SK-N-SH (cell line): ENCODE measurements around the gene BDKRB2. TPM values are rescaled to one million over a fixed set of nuclear protein-coding genes. Genes with fewer than 3 reads are reported as not detected.

ENCODE experiments used
- CTCF ChIA-PET: fragments of 300-600, 350-600 bp; formaldehyde crosslinking; extraction: SDS; loops from one replicate; lab custom pipeline; 2021; lab: Yijun Ruan, JAX
- POLR2A ChIA-PET: fragments of 350-600 bp; sonication (Branson Sonifier 250); formaldehyde crosslinking; extraction: SDS; loops from one replicate; lab custom pipeline; 2020; ENCODE audit warnings: antibody characterized with exemption, inconsistent platforms; lab: Yijun Ruan, JAX
- DNase-seq: peaks from one replicate; pipeline ENCODE4 v3.0.0; 2012
- H2AFZ ChIP-seq: fragments of 200-600 bp; sonication (generic); 2 replicates; pipeline ENCODE4 v1.8.1; 2016; ENCODE audit warnings: antibody characterized with exemption, mild to moderate bottlenecking, low read depth
- H3F3A ChIP-seq: fragments of 200-600 bp; sonication (generic); replicated peaks from 2 replicates; pipeline ENCODE3; 2016; ENCODE audit warnings: antibody characterized with exemption, mild to moderate bottlenecking; ENCODE audit not compliant: insufficient read depth
- H3K27ac ChIP-seq, 2 experiments: fragments of 200-500 bp in 1 of 2; fragments of 200-600 bp in 1 of 2; sonication (Bioruptor generic) in 1 of 2; sonication (generic), shearing (Covaris generic) in 1 of 2; 2 replicates each; pipeline versions ENCODE4 v1.5.1 to v1.6.1; 2014 to 2016; ENCODE audit warnings: low read depth in 2 of 2, inconsistent platforms in 1 of 2, low read length in 1 of 2, mild to moderate bottlenecking in 1 of 2, mixed read lengths in 1 of 2
- H3K27me3 ChIP-seq: fragments of 200-600 bp; sonication (generic), shearing (Covaris generic); 2 replicates; pipeline ENCODE4 v1.6.1; 2016; ENCODE audit warnings: mixed run types; ENCODE audit not compliant: insufficient read depth
- H3K36me3 ChIP-seq, 2 experiments: fragments of 200-500 bp in 1 of 2; fragments of 200-600 bp in 1 of 2; sonication (Bioruptor generic) in 1 of 2; sonication (generic) in 1 of 2; replicated peaks in 1 of 2; 2 replicates each; pipeline versions ENCODE3 to v1.5.1; 2014 to 2016; ENCODE audit warnings: low read length in 1 of 2, mild to moderate bottlenecking in 1 of 2; ENCODE audit not compliant: insufficient read depth in 2 of 2, control insufficient read depth in 1 of 2
- H3K4me1 ChIP-seq, 2 experiments: fragments of 200-500 bp in 1 of 2; fragments of 200-600 bp in 1 of 2; sonication (Bioruptor generic) in 1 of 2; sonication (generic), shearing (Covaris generic) in 1 of 2; 2 replicates each; pipeline versions ENCODE4 v1.5.1 to v1.6.1; 2014 to 2016; ENCODE audit warnings: low read depth in 1 of 2, low read length in 1 of 2, mixed run types in 1 of 2; ENCODE audit not compliant: insufficient read depth in 2 of 2, control insufficient read depth in 1 of 2
- H3K4me2 ChIP-seq: fragments of 200-600 bp; sonication (generic), shearing (Covaris generic); 2 replicates; pipeline ENCODE4 v1.6.1; 2017; ENCODE audit warnings: mixed run types
- H3K4me3 ChIP-seq, 2 experiments: fragments of 200-500 bp in 1 of 2; fragments of 200-600 bp in 1 of 2; sonication (Bioruptor generic) in 1 of 2; sonication (generic), shearing (Covaris generic) in 1 of 2; 2 replicates each; pipeline versions ENCODE4 v1.5.1 to v1.8.1; 2014 to 2016; ENCODE audit warnings: low read depth in 2 of 2, inconsistent platforms in 1 of 2, low read length in 1 of 2, mild to moderate bottlenecking in 1 of 2, mixed read lengths in 1 of 2, moderate library complexity in 1 of 2
- H3K79me2 ChIP-seq: fragments of 200-600 bp; sonication (generic); 2 replicates; pipeline ENCODE4 v1.8.1; 2017; ENCODE audit warnings: mild to moderate bottlenecking; ENCODE audit not compliant: insufficient read depth
- H3K9ac ChIP-seq: fragments of 200-600 bp; sonication (generic); 2 replicates; pipeline ENCODE4 v1.6.1; 2017; ENCODE audit warnings: mixed run types
- H3K9me2 ChIP-seq: fragments of 200-600 bp; sonication (generic); 2 replicates; pipeline ENCODE4 v1.6.1; 2017; ENCODE audit warnings: mixed run types
- H3K9me3 ChIP-seq: fragments of 200-600 bp; sonication (generic); 2 replicates; pipeline ENCODE4 v1.6.1; 2017; ENCODE audit warnings: mixed run types, mild to moderate bottlenecking, moderate library complexity
- H4K20me1 ChIP-seq: fragments of 200-600 bp; sonication (generic); 2 replicates; pipeline ENCODE4 v1.6.1; 2017; ENCODE audit warnings: mild to moderate bottlenecking, mixed run types; ENCODE audit not compliant: insufficient read depth
- CHD2 ChIP-seq: fragments of 150-350 bp; IDR thresholded peaks from 2 replicates; pipeline ENCODE4 v1.6.1; 2018; ENCODE audit warnings: low read length; ENCODE audit not compliant: partially characterized antibody
- EP300 ChIP-seq, 2 experiments: IDR thresholded peaks; 2 replicates each; pipeline versions ENCODE4 v1.4.0 to v1.6.1; 2012; ENCODE audit warnings: borderline replicate concordance in 1 of 2, low read depth in 1 of 2, low read length in 1 of 2
- FOSL2 ChIP-seq: IDR thresholded peaks from 2 replicates; pipeline ENCODE4 v1.4.0; 2012; ENCODE audit warnings: low read depth, mild to moderate bottlenecking, moderate library complexity, borderline replicate concordance
- FOXJ3 ChIP-seq: sonication (generic); formaldehyde crosslinking; IDR thresholded peaks from 2 replicates; pipeline ENCODE4 v1.5.1; 2020; ENCODE audit warnings: mild to moderate bottlenecking, missing genetic modification reagents
- GATA2 ChIP-seq: sonication (generic); formaldehyde crosslinking; IDR thresholded peaks from 2 replicates; pipeline ENCODE4 v1.5.0; 2020; ENCODE audit warnings: mild to moderate bottlenecking, missing genetic modification reagents
- MAX ChIP-seq: IDR thresholded peaks from 2 replicates; pipeline ENCODE4 v1.4.0; 2012; ENCODE audit warnings: low read depth
- NRF1 ChIP-seq: IDR thresholded peaks from 2 replicates; pipeline ENCODE4 v1.6.1; 2012; ENCODE audit warnings: low read depth, mild to moderate bottlenecking, low read length
- RCOR1 ChIP-seq: fragments of 150-350 bp; IDR thresholded peaks from 2 replicates; pipeline ENCODE4 v1.6.1; 2017; ENCODE audit warnings: antibody characterized with exemption, low read length
- RXRA ChIP-seq: IDR thresholded peaks from 2 replicates; pipeline ENCODE4 v1.4.0; 2012; ENCODE audit warnings: low read depth, mild to moderate bottlenecking, borderline replicate concordance
- SMC3 ChIP-seq: IDR thresholded peaks from 2 replicates; pipeline ENCODE4 v1.6.1; 2012; ENCODE audit warnings: low read depth, low read length, improper control_type of control experiment
- TAF1 ChIP-seq: IDR thresholded peaks from 2 replicates; pipeline ENCODE4 v1.6.1; 2012; ENCODE audit warnings: low read depth, mild to moderate bottlenecking, low read length, moderate library complexity, borderline replicate concordance
- TEAD4 ChIP-seq: IDR thresholded peaks from 2 replicates; pipeline ENCODE4 v1.4.0; 2012; ENCODE audit warnings: mild to moderate bottlenecking, borderline replicate concordance; ENCODE audit not compliant: insufficient read depth
- USF1 ChIP-seq: IDR thresholded peaks from 2 replicates; pipeline ENCODE4 v1.4.0; 2012; ENCODE audit warnings: low read depth, borderline replicate concordance
- YY1 ChIP-seq: IDR thresholded peaks from 2 replicates; pipeline ENCODE4 v1.4.0; 2012; ENCODE audit warnings: low read depth, mild to moderate bottlenecking
- WGBS: methylation state at CpG from one replicate; pipeline ENCODE4 v1.1.6; 2017; ENCODE audit warnings: low lambda C conversion rate; 5-methylcytosine and 5-hydroxymethylcytosine counted together
- polyA plus RNA-seq, 3 experiments: library from polyadenylated mRNA; depleted of rRNA; stranded (reverse); fragments of >200 nt; gene quantifications; 2 replicates each; pipeline ENCODE4 v1.2.3, GENCODE V29; 2012
- TF ChIP-seq, protein P1 (sequence below): fragments of 150-350 bp; IDR thresholded peaks from 2 replicates; pipeline ENCODE4 v1.6.1; 2017; ENCODE audit warnings: antibody characterized with exemption, low read length, low read depth, borderline replicate concordance
- TF ChIP-seq, protein P2 (sequence below): IDR thresholded peaks from 2 replicates; pipeline ENCODE4 v1.4.0; 2012; ENCODE audit warnings: low read depth, borderline replicate concordance
- TF ChIP-seq, protein P3 (sequence below): fragments of 150-350 bp; IDR thresholded peaks from 2 replicates; pipeline ENCODE4 v1.6.1; 2016; ENCODE audit warnings: mild to moderate bottlenecking, low read depth, low read length

The BDKRB2 gene
- polyA plus RNA-seq, 1 of the 3 experiments (the other 2 are of a cell fraction), result 4.8 TPM

DNA sequence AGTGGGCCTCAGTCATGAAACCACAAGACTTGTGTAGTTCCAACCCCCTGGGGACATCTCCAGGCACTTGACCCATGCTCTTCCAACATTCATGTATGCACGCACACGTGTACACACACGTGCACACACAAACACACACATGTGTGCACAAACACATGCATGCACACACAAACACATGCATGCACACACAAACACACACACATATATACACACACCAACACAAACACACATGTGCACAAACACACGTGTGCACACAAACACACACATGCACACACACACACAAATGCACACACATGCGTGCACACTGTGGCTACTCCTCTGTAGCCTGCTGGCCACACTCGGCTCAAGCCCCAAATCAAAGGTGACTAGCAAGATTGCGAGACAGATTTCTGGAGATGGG, 22.8 kb downstream of the BDKRB2 start:
- no peaks in the 10 kb centered on the region for H3K4me1 ChIP-seq
- no peak overlapping the region for H3K9ac ChIP-seq
- H3K9me2 ChIP-seq, result no peaks in the 10 kb centered on the region
- H3K4me2 ChIP-seq, result no peak overlapping the region
- POLR2A ChIA-PET, result no interaction called here
- DNase-seq, result no peak
- H3F3A ChIP-seq, result no peaks in the 10 kb centered on the region
- H3K4me3 ChIP-seq, result no peak overlapping the region
- no peaks in the 10 kb centered on the region for H3K27me3 ChIP-seq
- no peaks in the 10 kb centered on the region for H4K20me1 ChIP-seq
- CTCF ChIA-PET, result no interaction called here
- no peaks in the 10 kb centered on the region for H3K9me3 ChIP-seq
- 78% methylated on average over 6 of the region's 7 CpGs for WGBS
- no peaks in the 10 kb centered on the region for H3K79me2 ChIP-seq
- no peak overlapping the region for H3K27ac ChIP-seq
- no peak for TF ChIP-seq TAF1
- no peak for TF ChIP-seq TEAD4
- no peak for TF ChIP-seq CHD2
- no peak overlapping the region for H2AFZ ChIP-seq
- H3K36me3 ChIP-seq, result no peaks in the 10 kb centered on the region

- WGBS, result 98% methylated on average over 6 of the region's 6 CpGs
- Histone ChIP-seq H3K9me2 (no peaks in the 10 kb centered on the region), H3K79me2 (no peaks in the 10 kb centered on the region), H3K4me3 (no peak overlapping the region), H3K36me3 (no peaks in the 10 kb centered on the region), H3K9me3 (no peaks in the 10 kb centered on the region), H4K20me1 (no peaks in the 10 kb centered on the region), H3K9ac (no peak overlapping the region), H3K4me1 (no peaks in the 10 kb centered on the region), H2AFZ (no peak overlapping the region), H3K4me2 (no peak overlapping the region), H3K27me3 (no peaks in the 10 kb centered on the region), H3K27ac (no peak overlapping the region), H3F3A (no peaks in the 10 kb centered on the region)
- POLR2A ChIA-PET, result no interaction called here
- CTCF ChIA-PET, result no interaction called here
- TF ChIP-seq FOSL2, result no peak
- TF ChIP-seq RCOR1, result no peak
- no peak for TF ChIP-seq EP300 (IDR thresholded peaks at IDR 0.05; ENCODE audit: borderline replicate concordance in 1 of 2, low read depth in 1 of 2, low read length in 1 of 2)
- no peak for TF ChIP-seq SMC3
- TF ChIP-seq GATA2 (CRISPR knock-in tag), result no peak
- TF ChIP-seq YY1, result no peak
- TF ChIP-seq MAX, result no peak
- TF ChIP-seq USF1, result no peak
- TF ChIP-seq RXRA, result no peak
- no peak for DNase-seq
Observed at GRCh38 chr14:96229315-96229714, 24.7 kb downstream of the BDKRB2 start.

DNA sequence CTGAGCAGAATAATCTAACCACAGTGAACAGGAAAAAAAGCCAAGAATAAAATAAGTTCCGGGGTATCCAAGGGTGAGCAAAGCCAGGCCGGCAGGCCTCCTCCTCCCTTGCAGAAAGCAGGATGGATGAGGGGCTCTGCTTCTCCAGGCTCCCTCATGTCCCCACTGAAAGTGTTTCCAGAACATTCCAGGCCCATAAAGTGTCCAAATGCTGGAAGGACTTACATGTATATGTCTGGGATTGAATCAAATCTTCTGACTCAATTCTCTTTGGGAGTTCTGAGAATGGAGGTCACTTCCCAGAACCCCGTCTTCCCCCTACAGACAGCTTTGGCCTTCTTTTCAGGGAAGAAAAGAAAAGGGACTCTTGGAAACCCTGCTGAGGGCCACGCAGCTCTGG, 26.4 kb downstream of the BDKRB2 start:
- DNase-seq, result no peak
- Histone ChIP-seq H2AFZ (no peak overlapping the region), H3K9me2 (no peaks in the 10 kb centered on the region), H4K20me1 (no peaks in the 10 kb centered on the region), H3F3A (no peaks in the 10 kb centered on the region), H3K4me1 (no peaks in the 10 kb centered on the region), H3K27ac (no peak overlapping the region), H3K27me3 (no peaks in the 10 kb centered on the region), H3K4me2 (no peak overlapping the region), H3K9ac (no peak overlapping the region), H3K79me2 (no peaks in the 10 kb centered on the region), H3K4me3 (no peak overlapping the region), H3K36me3 (no peaks in the 10 kb centered on the region), H3K9me3 (no peaks in the 10 kb centered on the region)
- WGBS, result 94% methylated on average over 4 of the region's 4 CpGs
- ChIA-PET CTCF (interaction anchor here (1.1 to 1.3 kb wide), 2 partner anchors 10 to 27 kb away, joined by 3 read pairs; no protein-coding TSS in a partner anchor), POLR2A (no interaction called here)
- TF ChIP-seq FOXJ3 (CRISPR knock-in tag) (no peak), FOSL2 (no peak), TAF1 (no peak), NRF1 (no peak), RXRA (no peak), SMC3 (no peak), EP300 (IDR thresholded peaks at IDR 0.05; ENCODE audit: borderline replicate concordance in 1 of 2, low read depth in 1 of 2, low read length in 1 of 2) (no peak), CHD2 (no peak)
- TF ChIP-seq, protein P1, sequence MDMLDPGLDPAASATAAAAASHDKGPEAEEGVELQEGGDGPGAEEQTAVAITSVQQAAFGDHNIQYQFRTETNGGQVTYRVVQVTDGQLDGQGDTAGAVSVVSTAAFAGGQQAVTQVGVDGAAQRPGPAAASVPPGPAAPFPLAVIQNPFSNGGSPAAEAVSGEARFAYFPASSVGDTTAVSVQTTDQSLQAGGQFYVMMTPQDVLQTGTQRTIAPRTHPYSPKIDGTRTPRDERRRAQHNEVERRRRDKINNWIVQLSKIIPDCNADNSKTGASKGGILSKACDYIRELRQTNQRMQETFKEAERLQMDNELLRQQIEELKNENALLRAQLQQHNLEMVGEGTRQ, result no peak
- TF ChIP-seq, protein P2, sequence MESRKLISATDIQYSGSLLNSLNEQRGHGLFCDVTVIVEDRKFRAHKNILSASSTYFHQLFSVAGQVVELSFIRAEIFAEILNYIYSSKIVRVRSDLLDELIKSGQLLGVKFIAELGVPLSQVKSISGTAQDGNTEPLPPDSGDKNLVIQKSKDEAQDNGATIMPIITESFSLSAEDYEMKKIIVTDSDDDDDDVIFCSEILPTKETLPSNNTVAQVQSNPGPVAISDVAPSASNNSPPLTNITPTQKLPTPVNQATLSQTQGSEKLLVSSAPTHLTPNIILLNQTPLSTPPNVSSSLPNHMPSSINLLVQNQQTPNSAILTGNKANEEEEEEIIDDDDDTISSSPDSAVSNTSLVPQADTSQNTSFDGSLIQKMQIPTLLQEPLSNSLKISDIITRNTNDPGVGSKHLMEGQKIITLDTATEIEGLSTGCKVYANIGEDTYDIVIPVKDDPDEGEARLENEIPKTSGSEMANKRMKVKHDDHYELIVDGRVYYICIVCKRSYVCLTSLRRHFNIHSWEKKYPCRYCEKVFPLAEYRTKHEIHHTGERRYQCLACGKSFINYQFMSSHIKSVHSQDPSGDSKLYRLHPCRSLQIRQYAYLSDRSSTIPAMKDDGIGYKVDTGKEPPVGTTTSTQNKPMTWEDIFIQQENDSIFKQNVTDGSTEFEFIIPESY, result no peak
- TF ChIP-seq, protein P3, sequence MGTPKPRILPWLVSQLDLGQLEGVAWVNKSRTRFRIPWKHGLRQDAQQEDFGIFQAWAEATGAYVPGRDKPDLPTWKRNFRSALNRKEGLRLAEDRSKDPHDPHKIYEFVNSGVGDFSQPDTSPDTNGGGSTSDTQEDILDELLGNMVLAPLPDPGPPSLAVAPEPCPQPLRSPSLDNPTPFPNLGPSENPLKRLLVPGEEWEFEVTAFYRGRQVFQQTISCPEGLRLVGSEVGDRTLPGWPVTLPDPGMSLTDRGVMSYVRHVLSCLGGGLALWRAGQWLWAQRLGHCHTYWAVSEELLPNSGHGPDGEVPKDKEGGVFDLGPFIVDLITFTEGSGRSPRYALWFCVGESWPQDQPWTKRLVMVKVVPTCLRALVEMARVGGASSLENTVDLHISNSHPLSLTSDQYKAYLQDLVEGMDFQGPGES, result no peak
